ENCODE results near the gene CHMP2B.

DNA sequence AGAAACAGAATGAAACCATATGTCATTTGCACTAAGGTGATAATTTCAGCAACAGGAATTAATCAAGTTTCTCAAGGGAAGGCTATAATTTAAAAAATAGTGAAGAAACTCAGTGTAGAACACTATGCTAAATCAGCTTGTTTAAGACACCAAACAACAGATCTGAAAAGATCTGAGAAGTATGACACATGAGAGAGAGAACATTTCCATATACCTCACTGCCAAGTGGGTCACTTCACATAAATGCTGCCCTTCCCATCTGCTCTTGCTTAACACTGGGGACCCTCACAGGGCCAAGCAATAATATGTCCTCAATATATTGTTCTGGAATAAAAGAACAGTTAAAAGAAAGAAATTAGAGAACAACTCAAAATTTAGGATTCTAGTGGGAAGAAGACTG lies 45.6 kb upstream of the CHMP2B start:
- TF ChIP-seq CTCF (IDR thresholded peaks at IDR 0.05) (no peak), POLR2A (IDR thresholded peaks at IDR 0.05) (no peak)
